ENCODE results near the gene INAVA. TPM values are rescaled to one million over a fixed set of nuclear protein-coding genes. Genes with fewer than 3 reads are reported as not detected.

The INAVA gene
- total RNA-seq, 1 experiment from 2014 or later = 36.8 TPM

DNA sequence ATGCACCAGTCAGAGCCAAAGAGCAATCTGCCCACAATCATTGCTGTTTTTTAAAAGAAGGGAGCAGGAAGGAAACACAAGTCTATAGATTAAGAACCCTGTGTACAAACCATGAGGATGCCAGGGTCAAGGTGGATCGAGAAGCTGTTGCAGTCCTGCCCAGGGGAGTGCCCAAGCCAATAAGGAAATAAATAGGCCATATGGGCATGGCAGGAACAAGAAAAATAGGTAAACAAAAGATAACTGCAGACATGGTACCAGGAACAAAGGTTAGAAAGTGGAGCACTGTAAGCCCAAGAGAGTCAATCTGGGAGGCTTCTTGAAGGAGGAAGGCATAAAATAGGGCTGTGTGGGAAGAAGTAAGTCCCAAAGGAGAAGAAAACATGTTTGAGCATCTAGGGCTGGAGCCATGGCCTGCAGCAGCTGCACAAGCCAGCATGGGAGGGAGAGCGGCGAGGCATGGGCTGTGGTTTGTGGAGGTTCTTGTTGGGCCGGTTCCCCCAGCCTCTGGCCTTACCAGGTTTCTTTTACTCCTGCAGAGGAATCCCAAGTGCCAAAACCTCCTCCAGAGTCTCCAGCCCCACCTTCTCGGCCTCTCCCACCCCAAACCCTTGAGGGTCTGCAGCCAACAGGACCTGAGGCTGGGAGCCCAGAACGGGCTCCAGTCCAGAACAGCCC lies 13.6 kb downstream of the INAVA start:
- Histone ChIP-seq H2BK20ac (ENCODE audit: low read depth, low read length, poor library complexity, severe bottlenecking) (no peak overlapping the region), H3K79me1 (ENCODE audit: insufficient read depth, low read depth, low read length, poor library complexity, severe bottlenecking) (no peaks in the 10 kb centered on the region)
- peaks cover 31 to 66% (median 55%) of the 10 kb centered on the region in 3 experiments; a peak in 6 of 7 replicates for H3K36me3 Mint-ChIP-seq (ENCODE audit: insufficient read depth in 1 of 3, low read depth in 3 of 3)

More for the DNA sequence above, 13.6 kb downstream of the INAVA start:
- no peak overlapping the region for H2AK5ac ChIP-seq (ENCODE audit: insufficient read length, low read length)
- WGBS (ENCODE audit: extremely low coverage, insufficient read length, low lambda C conversion rate) = no CpG with 5 or more reads among the region's 6 CpGs
- H3K27me3 ChIP-seq (ENCODE audit: insufficient read depth, low read length) = no peaks in the 10 kb centered on the region
- no peaks in the 10 kb centered on the region for H3K9me3 Mint-ChIP-seq
- H2BK120ac ChIP-seq (ENCODE audit: low read depth, low read length, poor library complexity, severe bottlenecking) = no peak overlapping the region
- H3K27ac Mint-ChIP-seq = no peak overlapping the region; a peak in 1 of 7 replicates
- H4K5ac ChIP-seq (ENCODE audit: insufficient read length, low read depth, low read length) = no peak overlapping the region
- H3K18ac ChIP-seq (ENCODE audit: insufficient read length, low read depth, low read length) = no peak overlapping the region
- no peak overlapping the region for H3K14ac ChIP-seq (ENCODE audit: insufficient read depth, low read length)
- no peak overlapping the region for H3K23ac ChIP-seq (ENCODE audit: insufficient read length, low read depth, low read length)
- no peak overlapping the region for H3T11ph ChIP-seq (ENCODE audit: low read length)
- H3K23me2 ChIP-seq (ENCODE audit: insufficient read length, low read depth, low read length, poor library complexity, severe bottlenecking) = no peaks in the 10 kb centered on the region
- H2AFZ ChIP-seq (ENCODE audit: low read length) = no peak overlapping the region
- no peak overlapping the region for H3K56ac ChIP-seq (ENCODE audit: insufficient read length, low read depth, low read length)
- no peak overlapping the region for H2BK12ac ChIP-seq (ENCODE audit: insufficient read length, low read depth, low read length)
- H4K91ac ChIP-seq (ENCODE audit: insufficient read length, low read depth, low read length) = no peak overlapping the region
- no peaks in the 10 kb centered on the region for H3K27me3 Mint-ChIP-seq (ENCODE audit: low read depth)
- H3K4me1 Mint-ChIP-seq = no peaks in the 10 kb centered on the region
- DNase-seq = no peak
- no peak overlapping the region for H3K27ac ChIP-seq (ENCODE audit: insufficient read length, low read depth, low read length)
- H3K4me3 Mint-ChIP-seq = peak overlapping the region in 1 of 2 experiments; percentile 0; a peak in 1 of 5 replicates
- no peak overlapping the region for H3K4me2 ChIP-seq (ENCODE audit: insufficient read depth, insufficient read length, low read length)
- H3K4ac ChIP-seq (ENCODE audit: low read depth, low read length) = no peak overlapping the region
- H4K8ac ChIP-seq (replicated peaks; ENCODE audit: insufficient read length, low read depth, low read length) = no peak overlapping the region
- H2BK5ac ChIP-seq (ENCODE audit: insufficient read length, low read length) = no peak overlapping the region
- TF ChIP-seq, protein P1, sequence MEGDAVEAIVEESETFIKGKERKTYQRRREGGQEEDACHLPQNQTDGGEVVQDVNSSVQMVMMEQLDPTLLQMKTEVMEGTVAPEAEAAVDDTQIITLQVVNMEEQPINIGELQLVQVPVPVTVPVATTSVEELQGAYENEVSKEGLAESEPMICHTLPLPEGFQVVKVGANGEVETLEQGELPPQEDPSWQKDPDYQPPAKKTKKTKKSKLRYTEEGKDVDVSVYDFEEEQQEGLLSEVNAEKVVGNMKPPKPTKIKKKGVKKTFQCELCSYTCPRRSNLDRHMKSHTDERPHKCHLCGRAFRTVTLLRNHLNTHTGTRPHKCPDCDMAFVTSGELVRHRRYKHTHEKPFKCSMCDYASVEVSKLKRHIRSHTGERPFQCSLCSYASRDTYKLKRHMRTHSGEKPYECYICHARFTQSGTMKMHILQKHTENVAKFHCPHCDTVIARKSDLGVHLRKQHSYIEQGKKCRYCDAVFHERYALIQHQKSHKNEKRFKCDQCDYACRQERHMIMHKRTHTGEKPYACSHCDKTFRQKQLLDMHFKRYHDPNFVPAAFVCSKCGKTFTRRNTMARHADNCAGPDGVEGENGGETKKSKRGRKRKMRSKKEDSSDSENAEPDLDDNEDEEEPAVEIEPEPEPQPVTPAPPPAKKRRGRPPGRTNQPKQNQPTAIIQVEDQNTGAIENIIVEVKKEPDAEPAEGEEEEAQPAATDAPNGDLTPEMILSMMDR (conservative IDR thresholded peaks at IDR 0.05) = no peak
- no peaks in the 10 kb centered on the region for H4K20me1 ChIP-seq (ENCODE audit: control insufficient read depth, insufficient read depth, insufficient read length)
- H3K79me2 ChIP-seq (ENCODE audit: insufficient read depth, low read length) = no peaks in the 10 kb centered on the region
- no peak overlapping the region for H3K9ac ChIP-seq (ENCODE audit: extremely low read depth, insufficient read length, low read length)
- no peaks in the 10 kb centered on the region for H3K9me3 ChIP-seq (ENCODE audit: control insufficient read depth, low read depth, low read length)
- no peaks in the 10 kb centered on the region for H3K4me1 ChIP-seq (ENCODE audit: insufficient read depth, low read length)
- H2BK15ac ChIP-seq (ENCODE audit: low read depth, low read length) = no peak overlapping the region

All from H9 (cell line).